GM12891 (cell line): ENCODE data around the gene NEK3.
"Not testable (repeated sequence)": the region's sequence is repeated elsewhere in the genome, so short reads cannot be mapped to it uniquely, and the experiment has no call there.

Source experiments
- PAX5 ChIP-seq: IDR thresholded peaks from 2 replicates; pipeline ENCODE4 v1.6.1; 2011; ENCODE audit warnings: low read length, moderate library complexity, mild to moderate bottlenecking; ENCODE audit not compliant: insufficient read depth, severe bottlenecking
- POLR2A ChIP-seq: IDR thresholded peaks from 2 replicates; pipeline ENCODE4 v1.6.1; 2011; ENCODE audit warnings: low read depth, low read length, control low read depth
- POLR2AphosphoS5 ChIP-seq: IDR thresholded peaks from 2 replicates; pipeline ENCODE4 v1.6.1; 2011; ENCODE audit warnings: low read depth, low read length, control low read depth

GRCh38 chr13:52208384-52208783, 49.0 kb upstream of the NEK3 start:
- TF ChIP-seq POLR2A, POLR2AphosphoS5, PAX5: not testable (repeated sequence)
